Stimulated activated CD8-positive, alpha-beta memory T cell treated with anti-CD3 and anti-CD28 coated beads, Interleukin-4, amount 100 ng/mL, for 48 hours (primary cell): ENCODE results near the gene OGFOD1.

Source experiments
- DNase-seq: peaks from one replicate; pipeline ENCODE4 v3.0.0-alpha.2; 2020

The OGFOD1 gene

DNA sequence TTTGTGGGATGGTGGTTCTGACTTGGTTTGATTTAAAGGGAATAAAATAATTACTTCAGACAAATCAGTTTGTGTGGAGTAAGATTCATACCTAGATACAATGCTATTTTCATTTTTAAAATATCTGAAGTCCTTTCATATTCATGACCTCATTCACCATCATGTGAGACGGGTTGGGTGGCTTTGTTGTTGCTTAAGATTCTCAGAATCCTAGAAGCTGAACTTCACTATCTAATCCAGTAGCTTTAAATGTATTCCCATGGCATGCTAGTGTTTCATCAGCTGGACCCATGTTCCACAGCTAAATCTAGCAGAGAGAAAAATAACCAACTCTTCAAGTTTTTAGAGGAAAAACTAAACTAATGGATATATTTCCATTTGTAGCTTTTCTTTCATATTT, 23.3 kb upstream of the OGFOD1 start:
- no peak for DNase-seq

- DNase-seq, result no peak
Measured at GRCh38 chr16:56436258-56436657, 15.1 kb upstream of the OGFOD1 start.

- DNase-seq, result no peak
Measured at GRCh38 chr16:56438038-56438437, 13.3 kb upstream of the OGFOD1 start.

- DNase-seq, result no peak
Measured at GRCh38 chr16:56447286-56447685, 4.1 kb upstream of the OGFOD1 start.

- DNase-seq, result no peak
Measured at GRCh38 chr16:56448005-56448404, 3.3 kb upstream of the OGFOD1 start.

DNA sequence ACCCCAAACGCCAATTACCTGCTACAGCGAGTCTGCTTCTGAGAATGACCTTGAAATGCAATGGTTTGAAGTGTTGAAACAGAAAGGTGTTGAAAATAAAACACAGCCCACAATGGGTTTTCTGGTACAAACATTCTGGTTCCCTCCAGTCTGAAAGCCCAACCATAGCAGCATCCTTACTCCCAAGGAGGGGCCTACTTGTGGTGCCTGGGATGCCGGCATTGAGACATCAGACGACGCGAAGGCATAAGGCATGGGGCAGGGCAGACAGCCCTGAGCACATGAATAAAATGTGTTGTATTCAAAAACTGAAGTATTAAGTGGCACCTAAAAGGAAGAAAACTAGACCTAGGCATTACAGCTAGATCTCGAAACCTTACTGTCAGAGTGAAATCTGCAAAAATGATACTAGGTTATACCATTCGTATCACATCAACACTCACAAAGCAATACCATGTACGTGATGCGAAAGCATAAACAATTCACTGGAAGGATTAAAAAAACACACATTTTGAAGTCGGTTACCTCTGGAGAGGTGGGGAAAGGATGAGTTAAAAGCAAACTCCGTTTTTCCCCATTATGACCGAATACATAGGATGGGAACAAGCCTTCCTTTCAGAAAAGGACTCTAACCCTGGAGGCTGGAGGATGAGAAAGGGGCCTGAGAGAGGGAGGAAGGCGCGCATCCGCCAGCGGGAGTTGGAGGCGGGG, 924 bp upstream of the OGFOD1 start:
- DNase-seq, result no peak

GRCh38 chr16:56451753-56452689, 667 bp downstream of the OGFOD1 start:
- peak; percentile 38 for DNase-seq

GRCh38 chr16:56457927-56458470, 6.6 kb downstream of the OGFOD1 start:
- no peak for DNase-seq

DNA sequence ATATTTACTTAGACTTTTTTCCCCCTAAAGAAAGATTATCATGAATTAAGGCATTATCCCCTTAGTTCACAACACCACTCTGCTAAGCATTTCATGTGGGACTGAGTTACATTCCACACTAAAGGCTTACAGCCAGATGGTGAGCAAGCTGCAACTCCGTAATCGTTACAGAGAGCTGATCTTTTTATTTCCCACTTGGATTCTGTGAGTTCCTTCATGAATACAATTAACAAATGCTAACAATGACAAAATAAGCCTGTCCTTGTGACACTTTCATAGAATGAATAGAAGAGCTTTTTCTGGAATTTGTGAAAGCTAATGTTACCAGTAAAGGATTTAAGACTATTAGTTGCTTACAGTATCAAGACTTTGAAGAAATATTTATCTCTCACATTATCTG, 8.7 kb downstream of the OGFOD1 start:
- no peak for DNase-seq

DNA sequence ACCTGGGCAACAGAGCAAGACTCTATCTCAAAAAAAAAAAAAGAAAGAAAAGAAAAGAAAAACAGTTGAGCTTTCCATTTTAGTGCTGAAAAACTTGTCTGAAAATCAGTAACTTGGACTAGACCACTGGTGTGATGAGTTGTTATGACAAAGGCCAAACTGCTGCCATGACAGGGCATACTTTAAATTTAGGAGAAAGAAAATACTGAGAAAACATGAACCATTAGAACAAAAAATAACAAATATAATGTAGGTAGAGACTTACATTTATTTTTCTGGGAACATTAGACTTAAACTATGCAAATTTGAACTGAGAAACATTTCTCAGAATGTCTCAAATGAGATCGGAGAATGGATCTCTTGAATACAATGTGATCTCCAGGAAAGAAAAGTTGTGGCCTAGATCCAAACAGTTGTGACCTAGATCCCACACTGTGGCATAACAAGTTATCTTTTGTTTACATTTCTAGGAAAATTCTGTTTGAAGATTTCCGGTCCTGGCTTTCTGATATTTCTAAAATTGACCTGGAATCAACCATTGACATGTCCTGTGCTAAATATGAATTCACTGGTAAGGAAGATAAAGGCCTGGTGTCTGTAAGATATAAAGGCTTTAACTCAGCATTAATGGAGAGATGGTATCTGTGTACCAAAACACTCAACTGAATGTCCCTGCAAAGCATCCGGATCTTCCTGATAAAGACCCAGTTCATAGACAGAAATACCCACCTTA, 10.9 kb downstream of the OGFOD1 start:
- no peak for DNase-seq

GRCh38 chr16:56463153-56463552, 11.8 kb downstream of the OGFOD1 start:
- no peak for DNase-seq

GRCh38 chr16:56466344-56466743, 15.0 kb downstream of the OGFOD1 start:
- no peak for DNase-seq

DNA sequence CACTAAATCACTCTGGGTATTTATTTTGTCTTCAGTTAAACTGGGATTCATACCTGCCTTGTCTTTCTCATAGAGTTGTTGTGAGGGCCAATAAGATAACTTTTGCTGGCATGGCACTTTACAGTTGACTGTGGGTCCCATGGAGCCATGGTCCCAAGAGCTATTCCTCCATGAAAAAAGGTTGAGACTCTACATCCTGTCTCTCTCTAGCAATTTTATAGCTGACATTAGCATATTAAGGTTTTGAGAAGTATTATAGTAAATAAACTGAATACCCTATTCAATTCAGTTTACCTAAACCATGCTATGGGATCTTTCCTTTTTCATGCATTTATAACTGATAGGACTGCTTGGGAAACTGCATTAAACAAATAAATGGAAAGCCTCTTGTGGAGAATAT, 17.4 kb downstream of the OGFOD1 start:
- DNase-seq, result no peak

DNA sequence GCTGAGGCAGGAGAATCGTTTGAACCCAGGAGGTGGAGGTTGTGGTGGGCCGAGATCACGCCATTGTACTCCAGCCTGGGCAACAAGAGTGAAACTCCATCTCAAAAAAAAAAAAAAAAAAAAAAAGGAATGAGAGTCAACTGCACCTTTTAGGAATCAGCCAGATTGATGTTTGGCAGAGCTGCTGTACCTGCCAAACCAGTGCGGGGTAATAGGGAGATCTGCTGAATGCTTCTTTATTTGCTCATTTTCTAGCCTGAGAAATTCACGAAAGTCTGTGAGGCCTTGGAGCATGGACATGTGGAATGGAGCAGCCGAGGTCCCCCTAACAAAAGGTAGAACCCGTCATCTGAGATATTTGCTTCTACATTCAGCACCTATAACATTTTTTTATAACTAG, 18.4 kb downstream of the OGFOD1 start:
- no peak for DNase-seq

GRCh38 chr16:56470232-56470631, 18.9 kb downstream of the OGFOD1 start:
- DNase-seq, result no peak

DNA sequence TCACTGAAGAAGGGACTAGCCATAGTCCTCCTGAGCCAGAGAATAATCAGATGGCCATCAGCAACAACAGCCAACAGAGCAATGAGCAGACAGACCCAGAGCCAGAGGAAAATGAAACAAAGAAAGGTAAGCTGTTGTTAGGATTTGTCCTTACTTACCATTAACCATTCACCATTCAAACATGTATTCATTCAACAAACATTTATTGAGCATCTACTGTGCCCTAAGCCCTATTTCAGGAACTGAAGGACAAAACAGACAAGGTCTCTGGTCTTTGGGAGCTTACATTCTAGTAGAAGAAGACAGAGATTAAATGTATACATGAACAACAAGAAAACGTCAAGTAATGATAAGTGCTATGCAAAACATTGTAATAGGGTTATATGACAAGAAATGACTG, 19.3 kb downstream of the OGFOD1 start:
- DNase-seq, result no peak

GRCh38 chr16:56475201-56475600, 23.8 kb downstream of the OGFOD1 start:
- DNase-seq, result no peak

GRCh38 chr16:56477096-56477878, 25.9 kb downstream of the OGFOD1 start:
- no peak for DNase-seq

GRCh38 chr16:56478281-56479049, 27.1 kb downstream of the OGFOD1 start:
- no peak for DNase-seq

- DNase-seq, result no peak
Measured at GRCh38 chr16:56479469-56479868, 28.1 kb downstream of the OGFOD1 start.

- no peak for DNase-seq
Measured at GRCh38 chr16:56480776-56481467, 29.6 kb downstream of the OGFOD1 start.
